ENCODE measurements around the gene MYH6.
"Not testable (repeated sequence)": the region's sequence is repeated elsewhere in the genome, so short reads cannot be mapped to it uniquely, and the experiment has no call there.

The MYH6 gene

GRCh38 chr14:23401291-23401690 lies 6.8 kb downstream of the MYH6 start:
- no peak overlapping the region for H3K27ac ChIP-seq (ENCODE audit: poor library complexity, severe bottlenecking)
- DNase-seq (ENCODE audit: low spot score) (no peak), ATAC-seq (ENCODE audit: low read depth) (no peak)
- no peak overlapping the region for H3K4me3 ChIP-seq (ENCODE audit: severe bottlenecking)
- no peaks in the 10 kb centered on the region for H3K4me1 ChIP-seq (ENCODE audit: insufficient read depth, poor library complexity, severe bottlenecking)
- no peaks in the 10 kb centered on the region for H3K27me3 ChIP-seq (ENCODE audit: insufficient read depth, poor library complexity, severe bottlenecking)
- TF ChIP-seq, protein P1, sequence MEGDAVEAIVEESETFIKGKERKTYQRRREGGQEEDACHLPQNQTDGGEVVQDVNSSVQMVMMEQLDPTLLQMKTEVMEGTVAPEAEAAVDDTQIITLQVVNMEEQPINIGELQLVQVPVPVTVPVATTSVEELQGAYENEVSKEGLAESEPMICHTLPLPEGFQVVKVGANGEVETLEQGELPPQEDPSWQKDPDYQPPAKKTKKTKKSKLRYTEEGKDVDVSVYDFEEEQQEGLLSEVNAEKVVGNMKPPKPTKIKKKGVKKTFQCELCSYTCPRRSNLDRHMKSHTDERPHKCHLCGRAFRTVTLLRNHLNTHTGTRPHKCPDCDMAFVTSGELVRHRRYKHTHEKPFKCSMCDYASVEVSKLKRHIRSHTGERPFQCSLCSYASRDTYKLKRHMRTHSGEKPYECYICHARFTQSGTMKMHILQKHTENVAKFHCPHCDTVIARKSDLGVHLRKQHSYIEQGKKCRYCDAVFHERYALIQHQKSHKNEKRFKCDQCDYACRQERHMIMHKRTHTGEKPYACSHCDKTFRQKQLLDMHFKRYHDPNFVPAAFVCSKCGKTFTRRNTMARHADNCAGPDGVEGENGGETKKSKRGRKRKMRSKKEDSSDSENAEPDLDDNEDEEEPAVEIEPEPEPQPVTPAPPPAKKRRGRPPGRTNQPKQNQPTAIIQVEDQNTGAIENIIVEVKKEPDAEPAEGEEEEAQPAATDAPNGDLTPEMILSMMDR (IDR thresholded peaks at IDR 0.05; ENCODE audit: poor library complexity, severe bottlenecking), result no peak
- no peaks in the 10 kb centered on the region for H3K36me3 ChIP-seq (ENCODE audit: low read depth)
- H3K9me3 ChIP-seq (ENCODE audit: severe bottlenecking), result no peaks in the 10 kb centered on the region

DNA sequence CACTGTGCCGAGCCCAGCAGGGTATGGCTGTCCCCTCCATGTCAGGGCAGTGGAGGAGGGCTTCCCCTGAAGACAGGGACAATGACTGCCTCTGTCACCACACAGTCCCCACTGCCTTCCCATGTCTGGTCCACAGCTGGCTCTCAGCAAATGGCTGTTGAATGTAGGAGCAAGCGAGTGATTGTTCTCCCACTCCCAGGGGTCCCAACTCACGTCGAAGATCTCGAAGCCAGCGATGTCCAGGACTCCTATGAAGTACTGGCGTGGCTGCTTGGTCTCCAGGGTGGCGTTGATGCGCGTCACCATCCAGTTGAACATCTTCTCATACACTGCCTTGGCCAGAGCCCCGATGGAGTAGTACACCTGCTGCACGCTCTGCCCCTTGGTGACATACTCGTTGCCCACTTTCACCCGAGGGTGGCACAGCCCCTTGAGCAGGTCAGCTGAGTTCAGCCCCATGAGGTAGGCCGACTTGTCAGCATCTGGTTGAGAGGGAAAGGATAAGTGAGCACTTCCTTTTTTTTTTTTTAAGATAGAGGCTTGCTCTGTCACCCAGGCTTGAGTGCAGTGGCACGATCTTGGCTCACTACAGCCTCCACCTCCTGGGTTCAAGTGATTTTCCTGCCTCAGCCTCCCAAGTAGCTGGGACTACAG lies 7.5 kb downstream of the MYH6 start:
- not testable (repeated sequence) for ATAC-seq (ENCODE audit: low read depth); H3K27me3 ChIP-seq (ENCODE audit: insufficient read depth, poor library complexity, severe bottlenecking); H3K4me1 ChIP-seq (ENCODE audit: insufficient read depth, poor library complexity, severe bottlenecking); DNase-seq (ENCODE audit: low spot score); H3K36me3 ChIP-seq (ENCODE audit: low read depth); H3K9me3 ChIP-seq (ENCODE audit: severe bottlenecking); H3K27ac ChIP-seq (ENCODE audit: poor library complexity, severe bottlenecking); H3K4me3 ChIP-seq (ENCODE audit: severe bottlenecking)

GRCh38 chr14:23399591-23399990 lies 8.5 kb downstream of the MYH6 start:
- H3K4me3 ChIP-seq (ENCODE audit: severe bottlenecking), result no peak overlapping the region
- H3K36me3 ChIP-seq (ENCODE audit: low read depth), result no peaks in the 10 kb centered on the region
- DNase-seq (ENCODE audit: low spot score) (no peak), ATAC-seq (ENCODE audit: low read depth) (no peak)
- H3K27ac ChIP-seq (ENCODE audit: poor library complexity, severe bottlenecking), result no peak overlapping the region
- no peaks in the 10 kb centered on the region for H3K9me3 ChIP-seq (ENCODE audit: severe bottlenecking)
- TF ChIP-seq, protein P1 (IDR thresholded peaks at IDR 0.05; ENCODE audit: poor library complexity, severe bottlenecking), result no peak
- no peaks in the 10 kb centered on the region for H3K4me1 ChIP-seq (ENCODE audit: insufficient read depth, poor library complexity, severe bottlenecking)
- no peaks in the 10 kb centered on the region for H3K27me3 ChIP-seq (ENCODE audit: insufficient read depth, poor library complexity, severe bottlenecking)

DNA sequence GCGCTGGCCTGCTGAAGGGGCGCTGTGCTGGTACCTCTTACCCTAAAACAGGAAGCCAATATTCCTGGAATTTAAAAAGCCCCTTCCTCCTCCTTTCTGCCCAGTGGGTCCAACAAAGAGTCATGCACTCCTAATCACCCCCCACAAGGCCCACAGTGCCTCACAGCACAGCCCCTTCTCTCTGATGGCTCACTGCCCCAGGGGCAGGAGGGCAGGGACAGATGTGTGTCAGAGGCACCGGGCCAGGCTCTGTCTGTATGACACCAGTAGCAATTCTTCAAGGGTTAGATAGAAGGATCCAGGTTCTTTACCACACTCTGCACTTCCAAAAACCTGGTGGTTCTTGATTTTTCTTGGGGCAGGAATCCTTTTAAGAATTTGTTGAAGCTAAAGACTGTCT lies 8.9 kb downstream of the MYH6 start:
- Histone ChIP-seq H3K36me3 (ENCODE audit: low read depth) (no peaks in the 10 kb centered on the region), H3K4me3 (ENCODE audit: severe bottlenecking) (no peak overlapping the region), H3K9me3 (ENCODE audit: severe bottlenecking) (no peaks in the 10 kb centered on the region), H3K27me3 (ENCODE audit: insufficient read depth, poor library complexity, severe bottlenecking) (peaks cover 3% of the 10 kb centered on the region), H3K4me1 (ENCODE audit: insufficient read depth, poor library complexity, severe bottlenecking) (no peaks in the 10 kb centered on the region), H3K27ac (ENCODE audit: poor library complexity, severe bottlenecking) (no peak overlapping the region)
- DNase-seq (ENCODE audit: low spot score), result no peak
- TF ChIP-seq, protein P1 (IDR thresholded peaks at IDR 0.05; ENCODE audit: poor library complexity, severe bottlenecking), result no peak
- ATAC-seq (ENCODE audit: low read depth), result no peak

- H3K4me1 ChIP-seq (ENCODE audit: insufficient read depth, poor library complexity, severe bottlenecking), result no peaks in the 10 kb centered on the region
- ATAC-seq (ENCODE audit: low read depth), result no peak
- H3K4me3 ChIP-seq (ENCODE audit: severe bottlenecking), result no peak overlapping the region
- H3K27me3 ChIP-seq (ENCODE audit: insufficient read depth, poor library complexity, severe bottlenecking), result peaks cover 3% of the 10 kb centered on the region
- TF ChIP-seq, protein P1 (IDR thresholded peaks at IDR 0.05; ENCODE audit: poor library complexity, severe bottlenecking), result no peak
- no peaks in the 10 kb centered on the region for H3K36me3 ChIP-seq (ENCODE audit: low read depth)
- H3K9me3 ChIP-seq (ENCODE audit: severe bottlenecking), result no peaks in the 10 kb centered on the region
- DNase-seq (ENCODE audit: low spot score), result no peak
- no peak overlapping the region for H3K27ac ChIP-seq (ENCODE audit: poor library complexity, severe bottlenecking)
Observed at GRCh38 chr14:23398348-23398747, 9.7 kb downstream of the MYH6 start.

Data from RWPE2 (cell line).